CD1c-positive myeloid dendritic cell (primary cell): Measurements from ENCODE around the gene RBM4.
A peak's percentile ranks its signal among the peaks of the same experiment; 100 is the strongest.
"Not testable (repeated sequence)": the region's sequence is repeated elsewhere in the genome, so short reads cannot be mapped to it uniquely, and the experiment has no call there.

Experiments used
- DNase-seq: peaks from one replicate; pipeline ENCODE4 v3.0.0-alpha.2; 2016; ENCODE audit errors: extremely low spot score

Gene RBM4, protein sequence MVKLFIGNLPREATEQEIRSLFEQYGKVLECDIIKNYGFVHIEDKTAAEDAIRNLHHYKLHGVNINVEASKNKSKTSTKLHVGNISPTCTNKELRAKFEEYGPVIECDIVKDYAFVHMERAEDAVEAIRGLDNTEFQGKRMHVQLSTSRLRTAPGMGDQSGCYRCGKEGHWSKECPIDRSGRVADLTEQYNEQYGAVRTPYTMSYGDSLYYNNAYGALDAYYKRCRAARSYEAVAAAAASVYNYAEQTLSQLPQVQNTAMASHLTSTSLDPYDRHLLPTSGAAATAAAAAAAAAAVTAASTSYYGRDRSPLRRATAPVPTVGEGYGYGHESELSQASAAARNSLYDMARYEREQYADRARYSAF

DNA sequence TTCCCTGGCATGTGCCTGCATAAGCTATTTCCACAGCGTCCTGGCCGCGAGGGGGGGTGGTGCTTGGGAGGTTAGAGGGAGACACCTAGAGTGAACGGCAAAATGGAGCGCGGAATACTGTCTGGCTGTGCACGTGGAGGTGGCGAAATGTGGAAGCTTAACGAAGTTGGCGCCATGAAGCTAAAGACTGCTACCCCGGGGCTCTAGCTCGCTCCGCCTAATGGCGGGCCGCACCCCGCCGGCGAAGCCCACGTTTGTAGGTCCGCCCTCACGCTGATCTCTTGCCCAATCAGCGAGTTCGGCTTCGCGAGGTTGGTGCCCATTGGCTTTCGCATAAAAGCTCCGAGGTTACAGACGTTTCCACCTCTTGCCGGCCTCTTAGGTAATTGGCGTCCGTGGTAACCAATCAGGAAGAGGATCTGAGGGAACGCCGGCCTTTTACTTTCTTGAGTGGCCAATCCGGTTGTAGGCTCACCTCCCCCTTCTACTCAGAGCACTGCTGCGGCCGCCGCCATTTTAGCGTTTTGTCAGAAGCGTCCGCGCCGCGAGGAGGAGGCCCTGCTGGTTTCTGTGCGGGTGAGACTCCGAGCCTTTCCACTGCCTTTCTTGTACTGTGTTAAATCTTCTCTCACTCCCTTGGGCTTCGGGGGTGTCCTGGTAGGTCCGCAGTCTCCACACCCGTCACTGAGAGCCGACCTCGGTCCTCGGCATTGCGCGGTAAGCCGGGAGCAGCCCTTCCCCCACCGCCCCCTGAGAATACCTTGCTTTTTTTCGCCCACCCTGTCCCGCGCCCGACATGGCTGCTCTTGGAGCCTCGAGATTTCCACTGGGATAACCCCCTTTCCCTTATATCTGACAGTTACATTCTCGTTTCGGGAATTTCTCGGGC is at the start of gene RBM4:
TSS of gene RBM4 (plus strand) at position 527 of the 889 bp plus-strand sequence. CDS start 1,009 bp downstream, outside the sequence.
- DNase-seq = peak; percentile 100

DNA sequence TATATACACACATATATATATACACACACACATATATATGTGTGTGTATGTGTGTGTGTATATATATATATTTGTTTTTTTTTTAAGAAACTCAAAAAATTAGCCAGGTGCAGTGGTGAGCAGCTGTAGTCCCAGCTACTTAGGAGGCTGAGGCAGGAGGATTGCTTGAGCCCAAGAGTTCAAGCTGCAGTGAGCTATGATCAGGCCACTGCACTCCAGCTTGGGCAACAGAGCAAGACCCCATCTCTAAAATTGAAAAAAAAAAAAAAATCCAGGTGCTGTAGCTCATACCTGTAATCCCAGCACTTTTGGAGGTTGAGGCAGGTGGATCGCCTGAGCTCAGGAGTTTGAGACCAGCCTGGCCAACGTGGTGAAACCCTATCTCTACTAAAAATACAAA is 49.2 kb upstream of the RBM4 start:
- DNase-seq = not testable (repeated sequence)

DNA sequence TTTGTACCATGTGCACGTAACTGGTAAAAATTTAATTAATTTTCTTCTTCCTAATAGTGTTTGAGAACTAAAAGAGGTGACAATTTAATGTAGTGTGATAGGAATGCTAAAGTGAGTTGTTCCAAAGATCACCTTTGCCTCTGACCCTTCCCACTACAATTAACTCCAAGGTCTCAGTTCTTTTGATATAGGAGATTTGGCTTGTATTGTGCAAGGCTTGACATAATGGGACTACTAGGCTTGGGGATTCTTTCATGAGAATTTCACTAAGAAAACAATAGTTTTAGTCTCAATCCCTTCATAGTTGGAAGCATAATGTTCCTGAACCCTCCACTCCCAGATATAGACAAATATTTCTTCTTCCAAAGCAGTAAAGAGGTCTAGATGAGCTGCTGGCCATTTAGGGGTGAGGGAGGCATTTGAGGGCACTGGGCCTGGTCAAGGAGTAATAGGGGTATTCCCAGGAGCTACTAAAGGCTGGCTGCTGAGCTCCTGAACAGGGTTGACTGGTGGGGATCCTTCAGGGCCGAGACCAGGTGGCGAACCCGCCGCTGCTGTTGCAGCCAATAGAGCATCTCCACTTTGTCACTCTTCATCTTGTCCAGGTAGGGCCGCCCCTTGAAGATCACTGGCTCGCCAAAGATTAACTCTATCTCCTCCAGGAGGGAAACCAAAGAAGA is 48.4 kb upstream of the RBM4 start:
- no peak for DNase-seq

DNA sequence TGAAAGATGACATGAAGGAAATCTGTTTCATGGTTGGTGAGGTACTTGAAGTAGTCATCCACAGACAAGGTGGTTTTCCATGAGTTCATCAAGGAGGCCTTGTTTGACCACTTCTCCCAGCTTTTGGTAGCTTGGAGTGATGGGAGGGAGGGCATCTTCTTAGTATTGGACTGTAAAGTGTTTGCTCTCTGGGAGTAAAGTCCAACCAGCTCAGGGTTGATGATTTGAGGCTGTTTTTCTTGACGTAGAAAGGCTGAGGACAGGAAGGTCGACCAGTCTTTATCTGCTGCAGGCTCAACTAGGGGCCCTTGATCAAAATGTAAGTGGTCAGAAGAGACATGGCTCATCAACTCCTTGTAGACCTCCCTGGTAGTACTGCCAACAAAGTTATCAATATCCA is 47.3 kb upstream of the RBM4 start:
- no peak for DNase-seq

DNA sequence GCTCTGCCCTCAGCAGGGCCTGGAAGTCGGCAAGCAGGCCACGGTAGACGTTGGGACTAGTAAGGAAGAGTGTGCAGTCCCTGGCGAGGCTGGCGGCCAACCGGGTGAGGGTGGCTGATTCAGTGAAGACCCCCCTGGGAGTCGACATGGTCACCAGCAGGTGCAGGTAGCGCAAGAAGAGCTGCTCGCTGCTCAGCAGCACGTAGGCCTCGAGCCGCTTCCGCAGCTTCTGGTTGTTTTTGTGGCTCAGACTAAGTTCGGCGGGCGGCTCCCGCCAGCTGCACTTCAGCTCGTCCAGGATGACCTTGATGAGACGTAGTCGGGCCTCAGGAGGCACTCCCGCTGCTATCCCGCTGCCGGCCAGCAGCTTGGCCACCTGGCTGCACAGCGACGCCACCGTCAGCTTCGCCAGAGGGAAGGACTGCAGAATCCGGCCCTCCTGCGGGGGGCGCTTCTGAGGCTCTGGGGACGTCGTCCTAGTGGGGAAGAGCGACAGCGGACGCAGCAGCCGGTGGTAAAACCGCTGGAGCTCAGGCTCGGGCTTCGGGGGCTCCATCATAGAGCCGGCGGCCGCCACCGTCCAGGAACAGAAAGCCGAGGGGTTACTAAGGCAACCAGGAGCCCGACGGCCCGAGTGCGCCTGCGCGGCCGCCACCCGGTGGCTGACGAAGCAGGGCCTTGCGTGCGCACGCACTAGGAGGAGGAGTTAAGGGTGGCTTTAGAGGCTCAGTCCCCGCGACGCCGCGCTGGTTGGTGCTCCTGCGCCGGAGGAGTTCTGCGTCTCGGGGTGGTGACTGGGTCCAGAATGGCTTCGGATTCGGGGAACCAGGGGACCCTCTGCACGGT is 45.8 kb upstream of the RBM4 start, which contains the start of the genes CCDC87 and CCS:
TSS of gene CCDC87 (minus strand) at position 607 of the 846 bp plus-strand sequence. CDS start at position 559, 48 bp downstream.
TSS of gene CCS (plus strand) at position 729 of the 846 bp plus-strand sequence. CDS start at position 806, 77 bp downstream.
- DNase-seq = peak; percentile 99

DNA sequence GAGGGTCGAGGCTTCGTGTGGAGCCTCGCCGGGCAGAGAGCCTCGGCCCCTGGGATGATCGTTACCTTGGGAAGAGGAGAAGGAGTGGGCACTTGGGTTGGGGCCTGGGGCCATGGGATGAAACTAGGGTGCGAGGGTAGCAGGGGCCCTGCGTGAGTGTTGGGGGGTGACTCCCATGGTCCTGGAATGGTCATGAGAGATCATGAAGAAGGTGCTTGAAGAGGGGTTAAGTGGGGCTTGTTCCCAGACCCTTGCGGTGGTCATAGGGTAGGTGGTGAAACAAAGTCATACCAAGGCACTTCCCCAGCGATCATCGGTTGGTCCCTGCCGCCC is 45.2 kb upstream of the RBM4 start:
- no peak for DNase-seq

DNA sequence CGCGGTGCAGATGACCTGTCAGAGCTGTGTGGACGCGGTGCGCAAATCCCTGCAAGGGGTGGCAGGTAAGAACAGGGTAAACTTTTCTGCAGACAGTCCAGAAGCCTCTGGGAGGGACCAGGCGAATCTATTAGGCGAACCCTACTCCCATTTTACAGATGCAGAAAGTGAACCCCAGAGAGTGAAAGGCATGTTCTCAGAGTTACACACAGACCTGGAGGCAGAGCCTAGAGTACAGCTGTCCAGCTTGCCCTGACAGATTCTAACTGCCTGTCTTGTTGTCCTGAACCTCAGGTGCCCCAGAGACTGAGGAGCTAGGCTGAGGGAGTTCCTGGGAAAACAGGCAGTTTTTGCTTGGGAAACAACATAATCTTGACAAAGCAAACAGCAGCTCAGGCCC is 44.9 kb upstream of the RBM4 start:
- no peak for DNase-seq

DNA sequence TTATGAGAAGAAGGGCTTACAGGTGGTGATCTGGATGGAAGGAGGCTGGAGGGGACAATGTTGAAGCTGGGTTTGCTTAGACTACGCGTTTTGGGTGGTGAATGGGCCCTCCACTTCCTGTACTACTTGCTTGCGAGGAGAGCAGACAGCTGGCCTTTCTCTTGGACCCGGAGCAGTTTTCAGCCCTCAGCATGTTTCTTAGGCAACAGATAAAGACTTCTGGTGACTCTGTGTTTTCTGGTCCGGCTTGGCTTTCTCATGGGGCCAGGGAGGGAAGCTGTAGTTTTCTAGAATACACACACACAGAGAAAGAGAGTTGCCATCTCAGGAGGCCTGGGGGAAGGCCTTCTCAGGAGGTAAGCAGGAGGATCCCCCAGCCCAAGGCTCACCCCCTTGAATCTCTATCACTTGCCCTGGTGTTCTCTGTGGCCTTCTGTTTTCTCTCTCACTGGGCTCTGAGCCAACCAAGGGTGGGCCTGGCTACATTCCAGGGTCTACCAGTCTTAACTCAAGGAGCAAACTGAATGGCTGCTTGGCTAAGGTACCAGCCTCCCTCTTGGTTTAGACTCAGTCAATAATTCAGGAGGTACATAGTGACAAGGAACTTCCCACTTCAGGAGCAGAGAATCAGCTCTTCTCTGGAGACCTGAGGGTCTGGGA is 43.1 kb upstream of the RBM4 start:
- peak; percentile 16 for DNase-seq

DNA sequence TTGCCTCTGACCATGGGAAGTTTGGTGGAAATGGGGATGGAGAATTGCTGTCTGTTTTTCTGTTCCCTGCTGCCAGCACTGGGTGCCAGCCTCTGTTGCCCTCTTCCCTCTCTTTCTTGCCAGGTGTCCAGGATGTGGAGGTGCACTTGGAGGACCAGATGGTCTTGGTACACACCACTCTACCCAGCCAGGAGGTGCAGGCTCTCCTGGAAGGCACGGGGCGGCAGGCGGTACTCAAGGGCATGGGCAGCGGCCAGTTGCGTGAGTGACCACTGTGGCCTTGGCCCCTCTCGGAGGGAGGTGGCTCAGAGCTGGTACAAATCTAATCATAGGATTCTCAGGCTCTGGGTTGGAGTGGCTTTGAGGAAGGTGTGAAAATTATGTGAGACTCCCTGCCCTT is 39.5 kb upstream of the RBM4 start:
- no peak for DNase-seq

DNA sequence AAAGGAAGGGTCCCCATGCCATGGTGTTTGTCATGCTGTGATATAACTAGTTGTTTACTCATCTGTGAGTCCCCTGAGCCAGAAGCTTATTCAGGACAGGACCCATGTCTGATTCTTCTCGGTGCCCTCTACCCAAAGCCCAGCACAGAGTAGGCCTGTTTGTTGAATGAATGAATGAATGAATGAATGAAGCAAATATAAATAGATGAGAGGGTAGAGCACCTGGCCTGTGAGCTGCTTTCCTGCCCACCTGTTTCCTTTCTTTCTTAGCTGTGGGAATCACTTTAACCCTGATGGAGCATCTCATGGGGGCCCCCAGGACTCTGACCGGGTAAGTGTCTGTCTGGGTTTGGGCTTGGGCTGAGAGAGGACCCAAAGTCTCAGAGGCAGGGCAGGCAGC is 38.3 kb upstream of the RBM4 start:
- DNase-seq = no peak

DNA sequence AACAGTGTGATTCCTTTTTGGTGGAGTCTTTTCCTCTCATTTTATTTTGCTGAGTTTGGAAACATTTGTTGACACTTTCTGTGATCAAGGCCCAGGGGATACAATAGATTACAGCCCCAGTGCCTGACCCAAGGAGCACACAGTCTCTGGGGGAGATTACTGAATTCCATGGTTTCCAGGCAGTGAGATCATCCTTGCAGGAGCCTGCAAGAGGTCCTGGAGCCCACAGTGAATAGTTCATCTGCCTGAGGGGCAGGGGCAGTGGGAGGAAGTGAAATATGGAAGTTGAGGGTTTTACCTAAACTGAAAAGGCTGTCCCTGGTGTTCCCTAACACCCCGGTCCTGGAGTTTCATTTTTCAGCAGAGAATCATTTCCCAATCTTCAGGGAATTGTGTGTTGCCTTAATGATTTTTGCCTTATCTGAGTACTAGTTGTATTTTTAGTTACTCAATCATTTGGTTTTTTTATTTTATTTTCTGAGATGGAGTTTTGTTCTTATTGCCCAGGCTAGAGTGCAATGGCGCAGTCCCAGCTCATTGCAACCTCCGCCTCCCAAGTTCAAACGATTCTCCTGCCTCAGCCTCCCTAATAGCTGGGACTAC is 37.8 kb upstream of the RBM4 start:
- DNase-seq = peak; percentile 67

DNA sequence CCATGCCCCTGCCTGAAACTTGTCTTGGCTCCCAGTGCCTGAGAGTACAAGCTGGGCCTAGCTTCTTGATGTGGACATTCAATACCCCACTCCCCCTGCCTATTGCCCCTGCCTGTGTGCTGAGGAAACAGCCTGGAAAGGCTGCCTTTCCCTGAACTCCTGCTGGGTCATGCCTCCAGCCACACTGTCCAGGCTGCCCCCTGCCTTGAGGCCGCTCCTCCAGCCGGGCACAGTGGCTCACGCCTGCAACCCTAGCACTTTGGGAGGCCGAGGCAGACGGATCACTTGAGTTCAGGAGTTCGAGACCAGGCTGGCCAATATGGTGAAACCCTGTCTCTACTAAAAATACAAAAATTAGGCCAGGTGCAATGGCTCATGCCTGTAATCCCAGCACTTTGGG is 35.4 kb upstream of the RBM4 start:
- DNase-seq = no peak

DNA sequence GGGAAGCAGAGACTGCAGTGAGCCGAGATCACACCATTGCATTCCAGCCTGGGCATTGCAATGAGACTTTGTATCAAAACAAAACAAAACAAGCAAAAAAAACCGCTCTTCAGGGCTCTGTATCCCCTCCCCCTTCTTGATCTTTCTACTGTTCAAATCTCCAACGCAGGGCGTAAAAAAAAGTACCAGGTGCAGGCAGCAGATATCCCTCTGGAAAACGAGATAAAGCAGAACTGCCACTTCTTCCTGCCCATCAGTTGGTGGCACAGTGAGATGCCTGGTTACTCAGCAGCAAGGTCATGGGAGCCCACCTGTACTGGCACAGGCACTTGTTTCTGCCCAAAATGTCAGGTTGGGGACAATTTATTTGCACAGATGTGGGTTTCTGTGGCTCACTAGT is 34.3 kb upstream of the RBM4 start:
- DNase-seq = no peak

DNA sequence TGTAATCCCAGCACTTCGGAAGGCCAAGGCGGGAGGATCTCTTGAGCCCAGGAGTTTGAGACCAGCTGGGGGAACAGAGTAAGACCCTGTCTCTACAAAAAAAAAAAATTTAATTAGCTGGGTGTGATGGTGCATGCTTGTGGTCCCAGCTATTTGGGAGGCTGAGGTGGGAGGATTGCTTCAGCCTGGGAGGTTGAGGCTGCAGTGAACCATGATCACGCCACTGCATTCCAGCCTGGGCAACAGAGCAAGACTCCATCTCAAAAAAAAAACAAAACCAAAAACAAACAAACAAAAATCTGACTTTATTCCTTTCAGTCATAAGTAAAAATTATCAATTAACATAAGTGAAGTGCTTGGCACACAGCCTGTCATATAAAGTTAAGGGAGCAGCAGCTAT is 31.9 kb upstream of the RBM4 start:
- DNase-seq = not testable (repeated sequence)

DNA sequence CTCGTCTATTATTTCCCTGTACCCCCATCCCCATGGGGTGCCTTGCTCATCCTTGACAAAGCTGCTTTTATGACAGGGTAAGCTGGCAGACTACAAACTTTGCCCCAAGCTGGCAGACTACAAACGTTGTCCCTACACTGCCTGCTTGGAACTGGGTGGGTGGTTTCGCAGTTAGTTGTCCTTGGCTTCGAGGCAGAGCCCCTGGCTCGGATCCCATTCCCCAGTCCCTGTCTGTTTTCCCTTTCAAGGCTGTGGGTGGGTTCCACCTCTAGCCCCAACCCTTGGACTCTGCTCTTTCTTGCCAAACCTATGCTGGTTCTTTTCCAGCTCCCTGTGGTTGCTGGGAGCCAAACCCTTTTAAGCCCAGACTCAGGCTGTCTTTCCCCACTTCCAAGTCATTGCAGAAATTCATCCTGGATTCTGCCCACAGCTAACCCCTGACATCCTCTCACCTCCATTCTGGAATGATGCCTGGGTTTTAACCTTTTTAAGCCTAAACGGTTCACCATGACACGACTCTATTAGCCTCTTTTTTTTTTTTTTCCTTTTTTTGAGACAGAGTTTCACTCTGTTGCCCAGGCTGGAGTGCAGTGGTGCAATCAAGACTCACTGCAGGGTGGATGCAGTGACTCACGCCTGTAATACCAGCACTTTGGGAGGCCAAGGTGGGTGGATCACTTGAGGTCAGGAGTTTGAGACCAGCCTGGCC is 31.2 kb upstream of the RBM4 start:
- peak; percentile 31 for DNase-seq

DNA sequence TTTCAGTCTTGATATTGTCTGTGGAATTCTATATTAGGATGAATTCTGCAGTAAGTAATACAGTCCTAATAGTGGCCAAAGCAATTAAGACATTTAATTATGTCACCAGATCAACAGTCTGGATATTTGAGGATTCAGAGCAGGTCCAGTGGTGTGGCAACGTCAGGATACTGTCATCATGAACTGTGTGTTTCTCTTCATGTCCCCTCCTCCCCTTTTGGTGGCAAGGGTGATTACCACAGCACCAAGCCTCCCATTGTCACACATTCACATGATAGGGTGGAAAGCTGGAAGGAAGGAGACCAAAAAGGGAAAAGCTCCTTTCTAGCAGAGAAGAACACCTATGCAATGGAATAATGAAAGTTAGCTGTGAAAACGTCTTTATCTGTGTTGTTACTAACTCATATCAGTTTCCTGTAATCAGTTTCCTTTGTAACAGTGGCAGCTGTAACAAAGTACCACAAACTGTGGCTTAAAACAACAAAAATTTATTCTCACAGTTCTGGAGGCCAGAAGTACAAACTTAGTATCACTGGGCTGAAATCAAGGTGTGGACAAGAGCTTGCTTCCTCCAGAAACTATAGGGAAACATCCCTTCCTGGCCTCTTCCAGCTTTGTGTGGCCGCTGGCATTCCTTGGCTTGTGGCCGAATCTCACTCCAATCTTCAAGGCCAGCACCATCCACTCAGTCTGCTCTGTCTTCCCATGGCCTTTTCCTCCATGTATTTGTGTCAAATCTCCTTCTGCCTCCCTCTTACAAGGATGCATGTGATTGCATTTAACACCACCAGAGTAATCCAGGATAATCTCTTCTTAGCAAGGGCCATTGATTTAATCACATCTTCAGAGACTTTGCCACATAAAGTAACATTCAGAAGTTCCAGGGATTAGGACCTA is 28.5 kb upstream of the RBM4 start:
- no peak for DNase-seq

DNA sequence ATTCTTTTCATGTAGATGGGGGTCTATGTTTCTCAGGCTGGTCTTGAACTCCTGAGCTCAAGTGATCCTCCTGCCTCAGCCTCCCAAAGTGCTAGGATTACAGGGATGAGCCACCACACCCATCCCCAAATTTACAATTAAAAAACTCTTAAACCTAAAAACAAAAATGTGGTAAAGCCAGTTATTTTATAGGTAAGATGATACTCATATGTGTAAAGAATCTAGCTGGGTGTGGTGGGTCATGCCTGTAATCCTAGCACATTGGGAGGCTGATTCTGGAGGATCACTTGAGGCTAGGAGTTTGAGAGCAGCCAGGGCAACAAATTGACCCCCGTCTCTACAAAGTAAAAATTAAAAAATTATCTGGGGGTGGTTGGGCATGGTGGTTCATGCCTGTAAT is 26.0 kb upstream of the RBM4 start:
- no peak for DNase-seq

DNA sequence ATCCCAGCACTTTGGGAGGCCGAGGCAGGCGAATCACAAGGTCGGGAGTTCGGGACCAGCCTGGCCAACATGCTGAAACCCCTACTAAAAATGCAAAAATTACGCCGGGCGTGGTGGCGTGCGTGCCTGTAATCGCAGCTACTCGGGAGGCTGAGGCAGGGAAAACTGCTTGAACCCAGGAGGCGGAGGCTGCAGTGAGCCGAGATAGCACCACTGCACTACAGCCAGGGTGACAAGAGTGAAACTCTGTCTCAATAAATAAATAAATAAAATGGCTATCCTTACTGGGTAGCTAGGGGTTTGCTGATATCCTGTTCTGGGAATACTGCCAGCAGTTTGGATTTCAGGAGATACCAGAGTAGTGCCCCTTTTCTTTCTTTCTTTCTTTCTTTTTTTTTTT is 24.4 kb upstream of the RBM4 start:
- no peak for DNase-seq
